ENCODE measurements around the gene WWOX. TPM values are rescaled to one million over a fixed set of nuclear protein-coding genes. Genes with fewer than 3 reads are reported as not detected.

WWOX gene
- total and polyA plus RNA-seq, 2 of the 13 experiments (the other 11 are each of a cell fraction or from before 2014, with no cell fraction given): 9.1 to 37.4 TPM

DNA sequence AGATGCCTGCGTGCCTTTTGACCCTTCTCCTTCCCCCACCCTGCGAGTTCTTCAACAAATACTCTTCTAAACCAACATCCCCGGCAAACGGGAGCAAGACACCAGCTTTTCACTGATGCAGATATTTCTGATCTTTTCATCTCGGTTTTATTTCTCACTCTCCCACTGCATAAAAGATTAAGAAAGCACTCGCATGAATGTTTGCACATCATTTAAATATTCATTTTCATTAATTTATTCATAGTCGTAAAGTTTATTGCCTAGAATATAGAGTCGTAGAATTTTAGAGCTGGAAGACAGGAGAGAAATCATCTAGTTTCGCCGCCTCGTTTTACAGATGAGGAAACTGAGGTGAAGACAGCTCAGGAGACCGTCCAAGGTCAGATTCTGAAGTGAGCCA lies 1013.0 kb downstream of the WWOX start:
- DNase-seq (ENCODE audit: low spot score): no peak
- FAIRE-seq: no peak
- H4K20me1 ChIP-seq (ENCODE audit: insufficient read depth, low read length): no peaks in the 10 kb centered on the region
- H3K4me1 ChIP-seq (ENCODE audit: insufficient read depth, low read length): no peaks in the 10 kb centered on the region
- no peaks in the 10 kb centered on the region for H3K9me3 ChIP-seq (ENCODE audit: low read length)
- no peaks in the 10 kb centered on the region for H3K79me2 ChIP-seq (ENCODE audit: insufficient read depth, low read length)
- H2AFZ ChIP-seq (ENCODE audit: low read length): no peak overlapping the region
- no peak overlapping the region for H3K4me2 ChIP-seq (ENCODE audit: low read depth, low read length)
- no peak overlapping the region for H3K9ac ChIP-seq (ENCODE audit: insufficient read depth, low read depth, low read length)
- no peak overlapping the region for H3K4me3 ChIP-seq (replicated peaks in 1 of 3; ENCODE audit: insufficient read depth in 1 of 3, low read depth in 2 of 3, low read length in 3 of 3)
- ChIA-PET CTCF (ENCODE audit: low intra/inter-chr PET ratio, low total read pairs) (no interaction called here), POLR2A (no interaction called here)
- in situ Hi-C loops (cut with HindIII; ENCODE audit: extremely low pct_ligation_motif_present, low pct_unique_long_range_greater_than_20kb): no loop called here
- H3K27ac ChIP-seq (ENCODE audit: extremely low read length, insufficient read depth, low read length): no peak overlapping the region
- WGBS (ENCODE audit: low lambda C conversion rate): 50% methylated on average over 12 of the region's 12 CpGs
- intact Hi-C loops (cut with micrococcal nuclease; ENCODE audit: unreplicated experiment): no loop called here
- no TSS peak for BruUV-seq (replicated peaks)
- ATAC-seq: no peak
- H3K36me3 ChIP-seq (replicated peaks in 1 of 2; ENCODE audit: control insufficient read depth in 1 of 2, insufficient read depth in 2 of 2, low read length in 2 of 2): no peaks in the 10 kb centered on the region
- H3K27me3 ChIP-seq (ENCODE audit: control insufficient read depth in 1 of 2, insufficient read depth in 2 of 2, low read length in 2 of 2): no peaks in the 10 kb centered on the region
- TF ChIP-seq SMARCC2 (IDR thresholded peaks at IDR 0.05) (no peak), KDM4B (CRISPR knock-in tag; IDR thresholded peaks at IDR 0.05) (no peak), GZF1 (CRISPR knock-in tag; IDR thresholded peaks at IDR 0.05) (no peak), GATAD2A (CRISPR knock-in tag; IDR thresholded peaks at IDR 0.05) (no peak), MEF2D (CRISPR knock-in tag; IDR thresholded peaks at IDR 0.05) (no peak), MAFK (conservative IDR thresholded peaks at IDR 0.05 in 1 of 2, IDR thresholded peaks at IDR 0.05 in 1 of 2; ENCODE audit: low read length in 2 of 2) (no peak), ARHGAP35 (CRISPR knock-in tag; IDR thresholded peaks at IDR 0.05; ENCODE audit: borderline replicate concordance) (no peak), ATRX (CRISPR knock-in tag; IDR thresholded peaks at IDR 0.05; ENCODE audit: borderline replicate concordance) (no peak), PHF21A (CRISPR knock-in tag; IDR thresholded peaks at IDR 0.05) (no peak), DMAP1 (CRISPR knock-in tag; IDR thresholded peaks at IDR 0.05) (no peak)

DNA sequence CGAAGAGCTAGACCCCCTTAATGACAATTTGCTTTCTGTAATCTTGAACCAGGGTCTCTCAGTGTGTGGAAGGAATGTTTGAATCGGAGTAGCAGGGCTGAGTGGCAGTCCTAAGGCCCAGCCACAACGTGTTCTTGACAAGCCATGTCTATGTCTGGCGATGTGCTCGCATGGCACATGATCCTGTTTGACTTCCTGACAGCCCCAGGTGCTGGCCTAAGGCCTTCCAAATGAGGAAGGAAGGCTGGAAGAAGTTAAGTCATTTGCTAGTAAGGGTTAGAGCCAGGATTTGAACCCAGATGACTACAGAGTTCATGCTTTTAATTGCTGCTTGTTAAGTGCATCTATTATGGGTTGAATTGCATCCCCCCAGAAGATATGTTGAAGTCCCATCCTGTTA lies 1014.4 kb downstream of the WWOX start:
- Histone ChIP-seq H3K4me2 (ENCODE audit: low read depth, low read length) (no peak overlapping the region), H2AFZ (ENCODE audit: low read length) (no peak overlapping the region), H3K4me1 (ENCODE audit: insufficient read depth, low read length) (no peaks in the 10 kb centered on the region), H3K27me3 (ENCODE audit: control insufficient read depth in 1 of 2, insufficient read depth in 2 of 2, low read length in 2 of 2) (no peaks in the 10 kb centered on the region), H3K9me3 (ENCODE audit: low read length) (no peaks in the 10 kb centered on the region), H3K79me2 (ENCODE audit: insufficient read depth, low read length) (no peaks in the 10 kb centered on the region), H3K27ac (ENCODE audit: extremely low read length, insufficient read depth, low read length) (no peak overlapping the region), H3K9ac (ENCODE audit: insufficient read depth, low read depth, low read length) (no peak overlapping the region), H3K4me3 (replicated peaks in 1 of 3; ENCODE audit: insufficient read depth in 1 of 3, low read depth in 2 of 3, low read length in 3 of 3) (no peak overlapping the region), H4K20me1 (ENCODE audit: insufficient read depth, low read length) (no peaks in the 10 kb centered on the region), H3K36me3 (replicated peaks in 1 of 2; ENCODE audit: control insufficient read depth in 1 of 2, insufficient read depth in 2 of 2, low read length in 2 of 2) (no peaks in the 10 kb centered on the region)
- no peak for ATAC-seq
- no TSS peak for BruUV-seq (replicated peaks)
- WGBS (ENCODE audit: low lambda C conversion rate): 41% methylated on average over 5 of the region's 5 CpGs
- in situ Hi-C loops (cut with HindIII; ENCODE audit: extremely low pct_ligation_motif_present, low pct_unique_long_range_greater_than_20kb): no loop called here
- no peak for DNase-seq (ENCODE audit: low spot score)
- ChIA-PET CTCF (ENCODE audit: low intra/inter-chr PET ratio, low total read pairs) (no interaction called here), POLR2A (no interaction called here)
- intact Hi-C loops (cut with micrococcal nuclease; ENCODE audit: unreplicated experiment): no loop called here
- FAIRE-seq: no peak
- TF ChIP-seq, protein P1, sequence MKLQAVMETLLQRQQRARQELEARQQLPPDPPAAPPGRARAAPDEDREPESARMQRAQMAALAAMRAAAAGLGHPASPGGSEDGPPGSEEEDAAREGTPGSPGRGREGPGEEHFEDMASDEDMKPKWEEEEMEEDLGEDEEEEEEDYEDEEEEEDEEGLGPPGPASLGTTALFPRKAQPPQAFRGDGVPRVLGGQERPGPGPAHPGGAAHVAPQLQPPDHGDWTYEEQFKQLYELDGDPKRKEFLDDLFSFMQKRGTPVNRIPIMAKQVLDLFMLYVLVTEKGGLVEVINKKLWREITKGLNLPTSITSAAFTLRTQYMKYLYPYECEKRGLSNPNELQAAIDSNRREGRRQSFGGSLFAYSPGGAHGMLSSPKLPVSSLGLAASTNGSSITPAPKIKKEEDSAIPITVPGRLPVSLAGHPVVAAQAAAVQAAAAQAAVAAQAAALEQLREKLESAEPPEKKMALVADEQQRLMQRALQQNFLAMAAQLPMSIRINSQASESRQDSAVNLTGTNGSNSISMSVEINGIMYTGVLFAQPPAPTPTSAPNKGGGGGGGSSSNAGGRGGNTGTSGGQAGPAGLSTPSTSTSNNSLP (IDR thresholded peaks at IDR 0.05; ENCODE audit: low read depth, low read length): no peak
- TF ChIP-seq NFYC (CRISPR knock-in tag; IDR thresholded peaks at IDR 0.05) (no peak), ZNF768 (CRISPR knock-in tag; IDR thresholded peaks at IDR 0.05) (no peak), ZZZ3 (CRISPR knock-in tag; IDR thresholded peaks at IDR 0.05; ENCODE audit: borderline replicate concordance) (no peak), FOXK2 (IDR thresholded peaks at IDR 0.05) (no peak), ZNF3 (CRISPR knock-in tag; IDR thresholded peaks at IDR 0.05) (no peak), HNRNPH1 (optimal IDR thresholded peaks at IDR 0.05; ENCODE audit: low read depth, low read length) (no peak), ZNF772 (CRISPR knock-in tag; IDR thresholded peaks at IDR 0.05) (no peak), SOX5 (CRISPR knock-in tag; IDR thresholded peaks at IDR 0.05; ENCODE audit: borderline replicate concordance) (no peak), SOX6 (IDR thresholded peaks at IDR 0.05) (no peak), SOX6 (CRISPR knock-in tag; IDR thresholded peaks at IDR 0.05) (no peak), SMAD3 (CRISPR knock-in tag; IDR thresholded peaks at IDR 0.05) (no peak), ZNF263 (CRISPR knock-in tag; IDR thresholded peaks at IDR 0.05) (no peak)
- TF ChIP-seq, protein P2, sequence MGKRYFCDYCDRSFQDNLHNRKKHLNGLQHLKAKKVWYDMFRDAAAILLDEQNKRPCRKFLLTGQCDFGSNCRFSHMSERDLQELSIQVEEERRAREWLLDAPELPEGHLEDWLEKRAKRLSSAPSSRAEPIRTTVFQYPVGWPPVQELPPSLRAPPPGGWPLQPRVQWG (CRISPR knock-in tag; IDR thresholded peaks at IDR 0.05; ENCODE audit: borderline replicate concordance, low read depth): no peak
